Activated effector memory CD4-positive, alpha-beta T cell treated with Interleukin-2 at 50 U/mL for 16 hours (primary cell): ENCODE results near the gene DLGAP1.
A peak's percentile ranks its signal among the peaks of the same experiment; 100 is the strongest.

Experiments
- DNase-seq: peaks from one replicate; pipeline ENCODE4 v3.0.0-alpha.2; 2020

The DLGAP1 gene

DNA sequence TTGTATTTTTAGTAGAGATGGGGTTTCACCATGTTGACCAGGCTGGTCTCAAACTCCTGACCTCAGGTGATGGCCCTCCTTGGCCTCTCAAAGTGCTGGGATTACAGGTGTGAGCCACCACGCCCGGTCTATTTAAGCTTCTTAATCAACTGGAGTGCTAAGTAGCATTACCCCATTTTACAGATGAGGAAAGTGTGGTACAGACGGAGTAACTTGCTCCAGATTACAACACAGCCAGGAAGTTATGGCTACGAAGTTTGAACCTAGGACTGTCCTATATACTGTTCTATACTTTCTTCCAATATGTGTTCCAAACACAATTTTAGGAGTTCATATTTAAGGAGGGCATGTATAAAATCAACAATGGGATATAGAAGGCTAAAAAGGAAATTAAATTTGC lies 807.5 kb downstream of the DLGAP1 start:
- no peak for DNase-seq

DNA sequence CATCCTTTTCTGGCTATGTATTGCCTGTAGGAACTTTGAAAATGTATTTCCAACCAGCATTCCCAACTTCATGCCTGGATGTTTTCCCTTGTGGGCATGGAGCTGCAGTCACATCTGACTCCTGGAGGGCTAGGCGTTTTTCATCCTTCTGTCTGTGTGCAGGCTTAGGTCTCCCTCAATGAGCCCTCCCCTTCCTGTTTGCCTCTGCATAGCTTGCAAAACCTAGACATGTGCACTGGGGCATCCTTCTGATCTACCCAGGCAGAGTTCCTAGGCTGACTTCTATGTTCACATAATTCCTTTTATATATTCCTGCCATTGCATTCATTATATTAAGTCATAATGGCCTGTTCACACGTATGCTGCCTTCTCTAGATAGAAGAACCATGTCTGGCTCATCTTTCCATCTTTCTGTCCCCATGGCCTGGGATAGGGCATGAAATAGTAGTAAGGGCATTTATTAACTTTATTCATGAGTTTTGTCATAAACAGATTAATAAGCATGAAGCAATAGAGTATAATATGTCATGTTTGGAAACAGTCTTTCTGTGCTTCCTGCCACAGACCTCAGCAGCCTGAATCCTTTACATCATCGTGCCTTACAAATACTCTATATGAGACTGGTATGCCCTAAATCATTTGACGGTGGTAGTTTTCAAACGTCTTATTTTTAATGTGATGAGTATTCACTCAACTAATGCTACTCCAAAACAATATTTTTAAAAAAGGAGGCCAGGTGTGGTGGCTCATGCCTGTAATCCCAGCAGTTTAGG lies 809.5 kb downstream of the DLGAP1 start:
- DNase-seq: no peak

DNA sequence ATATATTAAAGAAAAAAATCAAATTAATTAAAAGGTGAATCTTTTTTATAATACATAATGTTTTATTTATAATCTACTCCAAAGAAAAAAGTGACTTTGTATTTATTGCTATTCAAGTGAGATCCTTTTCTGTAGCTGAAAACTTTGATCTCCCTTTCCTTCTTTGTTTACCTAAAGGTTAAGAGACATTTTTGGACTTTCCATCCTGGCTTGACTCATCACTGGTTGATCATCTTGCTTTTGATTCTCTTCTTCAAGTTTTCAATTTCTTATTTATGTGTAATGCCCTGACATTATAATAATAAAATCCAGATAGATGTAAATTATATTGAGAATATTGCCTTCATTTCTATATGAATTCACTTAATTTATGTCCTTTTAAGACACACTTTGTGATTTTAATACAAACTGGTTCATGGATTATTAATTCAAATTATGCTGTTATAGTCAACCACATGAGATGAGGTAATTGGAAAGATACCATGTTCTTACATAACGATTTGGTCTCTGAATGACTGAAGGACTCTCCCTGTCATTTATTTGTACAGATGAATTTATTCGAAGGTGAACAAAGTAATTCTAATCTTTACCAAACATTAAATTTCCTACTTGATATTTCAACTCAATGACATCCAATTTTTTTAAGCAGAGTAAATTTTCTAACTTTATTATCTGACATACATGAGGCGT lies 820.7 kb downstream of the DLGAP1 start:
- no peak for DNase-seq

DNA sequence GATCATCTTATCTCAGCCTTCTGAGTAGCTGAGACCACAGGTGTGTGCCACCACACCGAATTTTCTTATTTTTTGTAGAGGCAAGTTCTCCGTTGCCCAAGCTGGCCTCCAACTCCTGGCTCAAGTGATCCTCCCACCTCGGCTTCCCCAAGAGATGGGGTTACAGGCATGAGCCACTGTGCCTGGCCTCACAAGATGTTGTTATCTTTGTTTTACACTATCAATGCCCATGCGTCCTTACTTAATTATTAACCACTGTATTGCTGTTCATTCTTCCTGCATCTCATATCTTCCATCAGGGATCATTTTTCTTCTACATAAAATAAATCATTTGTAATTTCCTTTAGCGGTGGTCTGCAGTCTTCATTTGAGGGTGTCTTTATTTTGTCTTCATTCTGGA lies 823.2 kb downstream of the DLGAP1 start:
- DNase-seq: no peak

DNA sequence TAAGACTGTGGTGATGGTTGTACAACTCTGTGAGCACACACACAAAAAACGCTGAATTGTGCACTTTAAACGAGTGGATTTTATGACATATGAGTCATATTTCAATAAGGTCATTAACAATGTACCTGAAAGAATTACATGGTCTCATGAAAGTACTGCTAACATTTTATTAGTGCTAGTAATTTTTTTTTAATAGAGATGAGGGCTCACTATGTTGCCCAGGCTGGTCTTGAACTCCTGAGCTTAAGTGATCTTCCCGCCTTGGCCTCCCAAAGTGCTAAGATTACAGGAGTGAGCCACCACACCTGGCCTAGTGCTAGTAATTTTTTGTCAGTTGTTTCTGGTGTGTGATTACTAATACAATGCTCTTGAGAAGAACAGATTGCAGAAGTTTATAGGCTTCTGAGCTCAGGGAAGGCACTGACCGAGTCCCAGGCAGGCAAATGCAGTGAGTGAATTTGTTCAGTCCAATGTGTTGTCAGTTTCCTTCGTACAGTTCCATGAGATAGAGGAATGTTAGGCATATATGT lies 828.1 kb downstream of the DLGAP1 start:
- no peak for DNase-seq

DNA sequence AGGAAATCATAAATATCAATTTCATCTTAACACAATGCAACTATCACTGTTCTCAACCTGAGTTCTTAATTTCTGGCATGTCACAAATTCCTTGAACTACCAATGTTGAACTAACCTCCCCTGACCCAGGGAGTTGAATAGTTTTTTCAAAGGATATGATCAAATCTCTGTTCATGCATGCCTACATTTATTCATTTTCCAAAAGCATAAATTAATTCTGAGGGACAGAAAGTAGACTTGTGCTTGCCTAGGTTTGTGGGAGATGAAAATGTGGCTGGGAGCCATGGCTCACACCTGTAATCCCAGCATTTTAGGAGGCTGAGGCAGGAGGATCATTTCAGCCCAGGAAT lies 829.4 kb downstream of the DLGAP1 start:
- DNase-seq: no peak

DNA sequence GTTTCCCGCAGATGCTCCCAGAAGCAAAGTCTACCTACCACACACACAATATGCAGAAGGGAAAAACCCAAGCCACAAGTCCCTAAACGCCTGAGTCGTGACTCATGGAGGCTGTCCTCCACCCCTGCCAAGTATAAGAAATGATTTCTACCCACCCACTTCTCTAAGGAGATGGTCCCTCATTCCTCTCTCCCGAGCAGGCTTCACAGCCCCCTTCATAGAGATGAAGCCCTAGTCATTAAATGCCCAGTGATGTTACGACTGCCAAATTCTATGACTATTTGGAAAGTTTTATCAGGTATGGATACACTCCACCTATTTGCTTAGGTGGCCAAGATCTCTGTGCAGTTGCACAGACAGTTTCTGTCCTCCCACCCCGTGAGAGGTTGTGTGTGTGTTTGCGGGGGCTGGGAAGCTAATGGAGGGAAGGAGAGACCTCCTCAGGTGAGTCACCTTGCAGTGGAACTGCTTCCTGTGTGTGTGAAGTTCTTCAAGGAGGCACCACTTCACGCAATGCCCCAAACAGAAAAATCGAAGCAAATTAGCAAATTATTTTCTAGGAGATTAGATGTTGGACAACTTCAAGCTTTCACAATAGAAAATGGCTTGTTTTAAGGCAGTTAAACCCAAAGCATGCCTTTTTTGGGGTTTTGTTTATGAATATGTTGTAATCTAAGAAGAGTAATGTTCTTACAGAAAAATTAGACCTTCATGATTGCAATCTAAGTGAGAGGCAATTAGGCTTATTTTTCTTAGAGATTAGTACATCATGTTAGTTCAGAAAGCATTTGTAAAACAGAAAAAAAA lies 830.0 kb downstream of the DLGAP1 start:
- peak; percentile 33 for DNase-seq

DNA sequence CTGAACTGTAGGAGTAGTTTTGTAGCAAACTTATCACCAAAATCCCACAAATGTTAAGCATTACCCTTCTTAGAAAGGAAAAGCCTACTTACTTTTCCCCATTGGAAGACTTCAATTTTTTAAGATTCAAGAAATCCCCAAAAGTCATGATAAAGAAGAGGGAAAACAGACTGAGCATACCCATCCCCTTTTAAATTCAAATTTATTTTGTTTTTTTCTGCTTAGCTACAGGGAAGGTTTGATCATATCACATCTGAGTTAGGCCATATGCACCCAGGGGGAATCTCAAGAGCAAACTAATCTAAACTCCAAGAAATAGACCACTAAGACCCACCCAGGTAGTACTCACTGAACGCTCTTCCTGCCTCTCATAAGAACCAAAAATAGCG lies 830.6 kb downstream of the DLGAP1 start:
- no peak for DNase-seq

DNA sequence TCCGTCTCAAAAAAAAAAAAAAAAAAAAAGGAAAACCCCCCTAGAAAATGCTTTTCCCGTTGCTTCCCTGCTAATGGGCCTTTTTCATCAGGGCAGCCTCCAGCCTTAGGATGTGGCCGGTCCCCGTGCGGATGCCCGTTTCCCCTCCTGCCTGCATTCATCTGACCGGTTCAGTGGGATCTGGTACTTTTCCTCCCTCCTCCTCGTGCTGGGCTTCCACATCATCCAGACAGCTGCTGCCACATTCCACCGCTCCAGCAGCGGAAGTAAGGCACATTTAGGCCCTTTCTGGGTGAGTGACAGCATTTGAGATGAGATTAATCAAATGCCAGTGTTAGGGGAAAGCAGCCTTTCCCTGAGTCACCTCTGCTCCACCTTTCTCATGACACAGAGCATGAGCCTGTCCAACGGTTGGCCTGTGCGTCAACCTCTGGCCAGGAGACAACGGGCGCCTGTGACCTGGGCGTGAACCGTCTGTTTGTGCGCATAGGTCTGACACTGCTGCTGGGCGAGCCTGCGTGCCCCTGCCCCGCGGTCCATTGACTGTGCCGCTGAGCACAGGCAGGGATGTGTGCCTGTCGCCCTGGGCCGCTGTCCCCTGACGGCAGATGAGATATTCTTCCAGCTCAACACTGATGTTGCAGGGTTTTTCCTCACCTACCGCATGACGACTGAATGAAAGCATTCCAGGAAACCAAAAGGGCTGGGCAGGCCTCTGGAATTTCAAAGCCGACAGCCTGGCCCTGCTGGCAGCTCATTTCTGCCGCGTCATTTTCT lies 831.1 kb downstream of the DLGAP1 start:
- no peak for DNase-seq

DNA sequence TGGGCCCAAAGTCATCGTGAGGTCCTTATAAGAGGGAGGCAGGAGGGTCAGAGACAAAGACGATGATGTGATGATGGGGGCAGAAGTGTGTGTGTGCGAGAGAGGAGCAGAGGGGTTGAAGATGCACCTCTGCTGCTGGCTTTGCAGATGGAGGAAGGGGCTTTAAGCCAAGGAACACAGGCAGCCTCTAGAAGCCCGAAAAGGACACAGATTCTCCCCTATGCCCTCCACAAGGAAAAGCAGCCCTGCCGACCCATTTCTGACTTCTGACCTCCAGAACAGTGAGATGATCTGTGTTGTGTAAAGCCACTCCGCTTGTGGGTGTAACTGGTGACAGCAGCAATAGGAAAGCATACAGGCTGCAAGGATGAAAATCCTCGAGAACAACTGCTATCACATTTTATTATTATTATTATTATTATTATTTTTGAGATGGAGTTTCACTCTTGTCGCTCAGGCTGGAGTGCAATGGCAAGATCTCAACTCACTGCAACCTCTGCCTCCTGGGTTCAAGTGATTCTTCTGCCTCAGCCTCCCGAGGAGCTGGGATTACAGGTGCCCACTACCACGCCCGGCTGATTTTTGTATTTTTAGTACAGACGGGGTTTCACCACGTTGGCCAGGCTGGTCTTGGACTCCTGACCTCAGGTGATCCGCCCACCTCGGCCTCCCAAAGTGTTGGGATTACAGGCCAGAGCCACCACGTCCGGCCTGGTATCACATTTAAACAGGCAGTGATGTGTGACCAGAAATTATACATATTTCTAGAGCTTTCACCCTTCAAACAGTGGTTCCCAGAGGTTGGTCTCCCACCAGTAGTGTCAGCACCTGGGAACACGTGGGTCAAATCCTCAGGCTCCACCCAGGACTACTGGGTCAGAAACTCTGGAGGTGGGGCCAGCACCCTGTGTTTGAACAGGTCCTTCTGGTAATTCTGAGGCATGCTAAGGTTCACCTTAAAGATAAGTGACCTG lies 834.7 kb downstream of the DLGAP1 start:
- DNase-seq: no peak

DNA sequence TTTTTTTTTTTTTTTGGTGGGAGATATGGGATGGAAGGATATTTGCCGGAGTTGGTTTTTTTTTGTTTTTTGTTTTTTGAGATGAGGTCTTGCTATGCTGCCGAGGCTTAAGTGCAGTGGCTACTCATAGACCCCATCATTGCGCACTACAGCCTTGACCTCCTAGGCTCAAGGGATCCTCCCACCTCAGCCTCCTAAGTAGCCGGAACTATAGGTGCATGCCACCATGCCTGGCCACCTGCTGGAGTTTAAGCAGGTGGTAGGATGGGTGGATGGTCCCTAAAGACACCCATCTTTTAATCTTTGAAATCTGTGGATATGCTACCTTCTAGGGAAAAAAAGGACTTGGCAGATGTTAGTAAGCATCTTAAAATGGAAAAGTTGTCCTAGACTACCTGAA lies 835.4 kb downstream of the DLGAP1 start:
- no peak for DNase-seq

DNA sequence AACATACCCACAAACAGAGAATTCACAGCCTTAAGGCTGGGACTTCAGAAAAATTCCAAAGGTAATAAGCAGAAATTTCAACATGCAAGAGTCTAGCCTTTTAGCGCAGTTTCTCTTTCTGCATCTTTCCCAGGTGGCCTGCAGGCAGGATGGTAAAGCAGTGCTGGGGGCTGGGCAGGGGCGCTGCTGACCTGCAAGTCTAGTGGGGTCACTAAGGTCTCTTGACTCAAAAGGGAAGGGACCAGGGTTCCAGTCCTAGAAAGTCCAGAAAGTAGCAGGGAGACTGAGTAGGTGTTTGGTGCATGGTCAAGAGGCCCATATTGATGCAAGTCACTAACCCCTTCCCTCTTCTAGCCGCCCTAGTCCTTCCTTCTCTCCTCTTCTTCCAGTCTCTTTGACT lies 835.9 kb downstream of the DLGAP1 start:
- DNase-seq: no peak

DNA sequence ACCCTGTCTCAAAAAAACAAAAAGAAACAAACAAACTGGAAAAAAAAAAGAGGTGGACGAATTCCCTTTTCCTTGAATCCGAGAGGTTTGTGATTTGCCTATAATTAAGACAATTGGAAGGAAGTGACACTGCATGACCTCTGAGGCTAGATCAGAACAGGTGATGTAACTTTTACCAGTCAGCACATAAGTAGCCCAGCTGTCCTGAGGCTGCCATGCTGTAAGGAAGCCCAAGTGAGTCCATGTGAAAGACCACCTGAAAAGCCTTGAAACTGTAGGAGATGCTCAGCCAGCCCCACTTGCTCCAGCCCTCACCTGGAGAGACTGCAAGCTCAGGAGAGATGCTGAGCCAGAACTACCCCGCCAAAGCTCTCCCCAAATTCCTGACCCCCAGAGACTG lies 838.4 kb downstream of the DLGAP1 start:
- DNase-seq: no peak

DNA sequence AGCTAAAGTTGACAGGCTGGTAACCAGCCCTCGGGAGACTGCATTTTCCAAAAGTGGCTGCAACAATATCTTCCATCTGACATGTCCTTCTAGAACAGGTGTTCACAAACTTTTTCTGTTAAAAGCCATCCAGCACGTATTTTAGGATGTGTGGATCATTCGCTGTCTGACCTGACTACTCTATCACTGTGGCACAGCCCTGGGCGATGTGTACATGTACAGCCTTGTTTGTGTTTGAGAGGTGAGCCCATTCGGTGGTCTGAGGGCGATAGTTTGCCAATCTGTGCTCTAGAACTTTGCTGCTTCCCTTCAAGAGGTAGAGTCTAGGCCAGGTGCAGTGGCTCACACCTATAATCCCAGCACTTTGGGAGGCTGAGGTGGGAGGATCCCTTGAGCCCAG lies 839.0 kb downstream of the DLGAP1 start:
- no peak for DNase-seq

DNA sequence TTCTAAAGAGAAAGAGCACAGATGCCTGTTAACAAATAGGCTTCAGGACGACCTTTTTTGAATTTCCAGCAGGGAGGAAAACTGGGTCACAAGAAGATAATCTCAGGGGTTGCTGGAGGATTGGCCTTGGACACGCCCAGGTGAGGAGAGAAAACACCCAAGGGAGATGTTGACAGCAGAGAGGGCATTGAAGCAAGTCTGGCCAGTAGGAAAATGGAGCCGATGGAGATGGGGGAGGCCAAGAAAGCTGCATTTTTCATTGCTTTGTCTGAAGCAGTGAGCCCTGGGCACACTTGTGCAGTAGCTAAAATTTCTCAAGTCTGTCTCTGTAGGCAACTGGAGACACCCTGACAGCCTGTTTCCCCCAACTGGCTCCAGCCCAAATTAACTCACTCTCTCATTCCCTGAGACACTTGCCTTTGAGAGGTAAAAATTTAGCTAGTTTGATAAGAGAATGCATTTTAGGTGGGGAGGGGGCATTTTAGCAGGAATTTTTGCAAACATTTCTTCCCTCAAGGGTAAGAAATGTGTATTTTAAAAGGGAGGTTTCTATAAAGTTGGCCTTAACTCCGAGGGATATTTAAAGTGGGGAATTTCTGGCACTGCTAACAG lies 839.6 kb downstream of the DLGAP1 start:
- no peak for DNase-seq

DNA sequence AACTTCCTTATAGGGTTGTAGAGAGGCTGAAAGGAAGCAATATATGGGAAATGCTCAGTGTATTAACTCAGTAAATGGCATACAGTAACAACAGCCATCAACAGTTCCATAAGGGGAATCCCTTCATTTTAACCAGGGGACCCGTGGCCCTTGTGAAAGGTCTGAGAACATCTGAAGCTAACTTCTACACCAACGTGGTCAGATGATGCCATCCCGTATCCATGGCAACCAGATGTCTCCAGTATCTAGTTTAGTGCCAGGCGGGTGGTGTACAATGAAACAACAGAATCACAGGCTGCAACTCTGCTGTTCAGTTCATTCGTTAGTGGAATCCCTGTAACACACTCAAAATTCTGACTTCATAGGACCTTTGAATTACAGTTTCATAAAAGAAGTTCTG lies 842.8 kb downstream of the DLGAP1 start:
- DNase-seq: no peak

DNA sequence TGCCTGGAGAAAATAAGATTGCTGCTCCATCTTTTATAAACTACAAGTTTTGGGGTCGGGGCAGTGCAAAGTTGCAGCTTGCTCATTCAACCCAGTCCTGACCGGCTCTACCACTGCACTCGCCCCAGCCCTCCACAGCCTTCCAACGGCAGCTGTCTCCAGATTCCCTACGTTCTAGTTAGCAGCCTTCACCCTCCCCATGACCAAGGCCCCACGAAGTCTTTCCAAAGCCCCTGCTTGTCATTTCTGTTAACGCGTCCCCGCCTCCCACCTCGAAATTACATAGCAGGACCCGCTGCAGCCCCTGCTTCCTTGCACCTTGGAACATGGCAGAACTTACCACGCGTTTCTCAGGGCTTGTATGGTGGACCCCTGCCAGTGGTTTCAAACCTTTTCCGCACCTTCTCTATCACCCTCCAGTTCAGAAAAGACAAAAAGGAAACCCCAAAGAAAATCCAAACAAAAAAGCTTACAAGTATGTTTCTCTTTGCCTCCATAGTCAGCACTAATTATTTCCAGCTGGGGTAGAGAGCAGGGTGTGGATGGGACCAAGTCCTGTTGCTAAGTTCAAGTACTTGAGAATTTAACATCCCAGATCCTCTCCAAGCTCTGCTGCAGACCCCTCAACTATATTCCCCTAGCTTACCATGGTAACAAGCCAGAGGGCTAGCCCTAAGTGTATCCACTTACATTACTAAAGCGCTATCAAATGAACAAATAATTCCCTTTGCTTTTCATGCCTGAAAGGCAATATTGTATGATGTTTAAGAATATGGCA lies 843.6 kb downstream of the DLGAP1 start:
- no peak for DNase-seq

DNA sequence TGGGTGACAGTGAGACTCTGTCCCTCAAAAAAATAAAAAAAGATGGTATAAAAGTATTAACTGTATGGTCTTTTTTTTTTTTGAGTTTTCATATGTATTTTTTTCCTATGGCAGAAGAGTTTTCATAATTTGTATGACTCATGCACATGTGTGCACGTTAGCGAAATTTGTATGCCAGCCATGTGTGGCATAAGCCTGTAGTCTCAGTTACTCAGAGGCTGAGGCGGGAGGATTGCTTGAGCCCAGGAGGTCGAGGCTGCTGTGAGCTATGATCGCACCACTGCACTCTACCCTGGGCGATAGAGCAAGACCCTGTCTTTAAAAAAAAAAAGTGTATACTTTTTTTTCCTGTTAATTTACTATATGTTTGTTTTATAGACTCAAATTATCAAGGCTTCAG lies 844.3 kb downstream of the DLGAP1 start:
- DNase-seq: no peak

DNA sequence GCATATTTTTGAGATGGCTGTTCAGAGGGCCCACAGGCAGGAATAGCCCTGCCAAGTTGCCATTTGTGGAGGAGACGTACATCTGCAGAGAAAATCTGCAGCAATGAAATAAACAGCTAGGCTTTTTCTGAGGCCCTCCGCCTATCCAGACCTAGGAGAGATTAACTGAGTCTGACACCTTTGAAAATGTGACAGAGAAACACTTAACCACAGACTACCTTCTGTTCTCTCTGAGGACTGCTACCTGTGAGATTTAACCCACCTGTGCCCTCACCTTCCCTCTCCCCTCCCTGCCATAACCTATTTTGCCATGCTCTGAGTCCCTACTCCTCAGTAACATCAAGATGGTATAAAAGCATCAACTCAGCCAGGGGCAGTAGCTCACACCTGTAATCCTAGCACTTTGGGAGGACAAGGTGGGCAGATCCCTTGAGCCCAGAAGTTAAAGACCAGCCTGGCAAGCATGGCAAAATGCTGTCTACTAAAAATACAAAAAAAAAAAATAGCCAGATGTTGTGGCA lies 844.9 kb downstream of the DLGAP1 start:
- no peak for DNase-seq

DNA sequence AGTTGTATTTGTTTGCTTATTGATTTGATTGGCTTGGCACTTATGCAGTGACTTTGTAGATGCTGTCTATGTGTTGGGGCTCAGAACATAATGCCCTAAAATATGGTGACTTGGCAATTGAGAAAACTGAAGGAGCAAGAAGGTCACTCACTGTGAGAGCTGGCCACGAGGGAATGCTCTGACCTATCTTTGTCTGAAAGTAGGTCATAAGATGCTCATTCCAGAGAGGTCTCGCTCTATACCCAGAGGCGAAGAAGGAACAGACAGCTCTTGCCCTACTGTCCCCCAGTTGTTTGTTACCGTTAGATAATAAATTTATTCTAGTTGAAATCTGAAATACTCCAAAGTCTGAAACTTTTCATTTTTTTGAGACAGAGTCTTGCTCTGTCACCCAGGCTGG lies 846.6 kb downstream of the DLGAP1 start:
- DNase-seq: no peak
